Fibroblast of gingiva (primary cell): ENCODE data around the gene KLHL36.

Experiments
- DNase-seq: peaks from one replicate; pipeline ENCODE4 v3.0.0-alpha.2; 2011; ENCODE audit warnings: low read depth

KLHL36 gene

DNA sequence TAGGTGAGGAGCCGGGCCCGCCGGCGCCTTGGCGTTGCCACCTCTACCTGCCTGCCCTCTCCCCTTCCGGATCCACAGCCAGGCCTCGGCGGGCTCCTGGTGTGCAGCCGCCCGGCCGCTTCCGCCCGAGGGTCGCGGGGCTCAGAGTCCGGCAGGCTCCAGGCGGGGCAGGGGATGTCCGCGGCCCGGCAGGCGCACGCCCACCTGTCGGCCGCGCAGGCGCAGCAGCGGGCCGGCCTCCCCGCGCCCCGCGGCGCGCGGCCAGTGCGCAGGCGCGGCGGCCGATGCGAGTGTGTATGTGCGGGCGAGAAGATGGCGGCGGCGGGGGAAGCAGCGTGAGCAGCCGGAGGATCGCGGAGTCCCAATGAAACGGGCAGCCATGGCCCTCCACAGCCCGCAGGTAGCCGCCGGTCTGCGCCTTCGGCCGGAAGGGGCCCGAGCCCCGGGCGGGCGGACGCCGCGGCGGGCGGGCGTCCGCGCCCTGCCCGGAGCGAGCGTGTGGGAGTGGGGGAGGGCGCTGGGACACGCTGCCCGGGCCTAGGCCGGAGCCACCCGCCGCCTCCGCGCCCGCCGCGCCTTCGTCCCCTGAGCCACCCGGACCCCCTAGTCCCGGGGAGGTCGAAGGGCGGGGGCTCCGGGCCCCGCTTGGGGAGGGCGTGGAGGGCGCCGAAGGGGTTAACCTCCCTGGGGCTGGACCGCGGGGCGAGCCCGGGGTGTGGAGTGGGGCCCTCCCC is 51.6 kb downstream of the KLHL36 start, which contains the start of gene USP10:
TSS of gene USP10 (plus strand) at position 289 of the 734 bp plus-strand sequence. CDS start at position 380, 91 bp downstream.
- DNase-seq = peak; percentile 62

GRCh38 chr16:84700446-84701300 is 52.4 kb downstream of the KLHL36 start:
- peak; percentile 10 for DNase-seq

GRCh38 chr16:84703681-84704080 is 55.4 kb downstream of the KLHL36 start:
- no peak for DNase-seq

DNA sequence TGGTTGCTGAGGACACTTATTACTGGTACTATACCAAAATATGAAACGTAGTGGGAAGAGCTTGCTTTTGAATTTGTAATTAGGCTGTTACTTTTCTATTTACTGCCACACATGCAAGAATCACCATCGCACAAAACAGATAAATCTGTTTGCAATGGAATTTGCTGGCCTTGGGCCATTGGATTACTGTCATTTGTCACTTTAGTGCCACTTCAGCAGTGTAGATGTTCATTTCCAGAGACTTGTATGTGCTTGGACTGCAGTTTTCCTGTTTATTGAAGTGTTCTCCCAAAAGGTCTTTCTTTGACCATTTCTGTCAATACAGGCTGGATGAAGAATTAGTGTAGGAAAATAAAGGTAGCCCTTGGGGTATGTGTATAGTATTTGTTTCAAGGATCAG is 55.9 kb downstream of the KLHL36 start:
- DNase-seq = no peak

GRCh38 chr16:84706856-84707255 is 58.5 kb downstream of the KLHL36 start:
- DNase-seq = no peak

- no peak for DNase-seq
Measured at GRCh38 chr16:84709609-84710008, 61.3 kb downstream of the KLHL36 start.

DNA sequence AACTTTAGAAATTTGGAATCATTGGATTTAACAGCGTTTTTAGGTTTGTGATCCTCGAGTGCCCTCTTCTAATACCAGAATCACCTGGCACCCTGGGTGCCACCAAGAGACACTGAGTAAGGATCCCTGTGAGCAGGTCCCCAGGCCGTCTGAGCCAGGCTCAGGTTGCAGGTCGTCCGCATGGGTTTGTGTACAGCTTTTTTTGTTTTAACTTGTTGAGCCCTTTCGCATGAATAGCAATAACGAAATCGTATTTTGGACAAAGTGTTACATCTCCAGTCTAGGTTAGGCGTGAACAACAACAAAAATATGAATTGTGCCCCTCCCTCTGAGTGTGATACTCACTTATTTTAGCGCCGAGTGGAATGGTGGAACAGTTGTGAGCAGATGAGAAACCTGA is 62.4 kb downstream of the KLHL36 start:
- DNase-seq = no peak
